Measurements from ENCODE around the gene ZNF438. TPM values are rescaled to one million over a fixed set of nuclear protein-coding genes. Genes with fewer than 3 reads are reported as not detected.

The ZNF438 gene
- total and polyA plus RNA-seq, 10 of the 15 experiments (the other 5 are each of a cell fraction or from before 2014, with no cell fraction given) = 0.93 to 5.2 (median 1.9) TPM

- Histone ChIP-seq H3K79me2 (ENCODE audit: control insufficient read depth, insufficient read depth, low read length) (no peaks in the 10 kb centered on the region), H3K4me3 (no peak overlapping the region), H3K27me3 (replicated peaks in 1 of 2; ENCODE audit: control insufficient read depth in 2 of 2, insufficient read depth in 2 of 2, low read length in 1 of 2) (no peaks in the 10 kb centered on the region), H2AFZ (ENCODE audit: control insufficient read depth, low read depth, low read length) (no peak overlapping the region), H3K4me1 (ENCODE audit: control insufficient read depth, insufficient read depth, low read length) (peaks cover 5% of the 10 kb centered on the region), H3K27ac (ENCODE audit: control insufficient read depth, insufficient read depth) (no peak overlapping the region), H3K9ac (ENCODE audit: control insufficient read depth, insufficient read depth, low read length) (no peak overlapping the region), H3K4me2 (ENCODE audit: control insufficient read depth, insufficient read depth) (no peak overlapping the region), H3K9me3 (replicated peaks; ENCODE audit: control insufficient read depth, insufficient read depth, low read length) (no peaks in the 10 kb centered on the region), H3K36me3 (ENCODE audit: control insufficient read depth in 2 of 2, insufficient read depth in 2 of 2, low read length in 1 of 2) (no peaks in the 10 kb centered on the region), H4K20me1 (ENCODE audit: control insufficient read depth, insufficient read depth) (no peaks in the 10 kb centered on the region)
- BruUV-seq (replicated peaks) = no TSS peak
- ChIA-PET POLR2A (interaction anchor here (3.2 kb wide), 1 partner anchor 22 kb away, joined by 20 read pairs; the partner anchor contains the start of gene ZNF438), RAD21 (ENCODE audit: unreplicated experiment) (interaction anchor here (0.7 to 3.2 kb wide), 2 partner anchors 21 to 76 kb away, joined by 5 to 20 read pairs; partner anchors contain the start of gene ZNF438), CTCF (interaction anchor here (0.6 to 1.1 kb wide), 2 partner anchors 12 to 74 kb away, joined by 3 read pairs; no protein-coding TSS in a partner anchor), SMC1A (ENCODE audit: uncharacterized antibody, unreplicated experiment) (interaction anchor here (0.6 to 4.5 kb wide), 6 partner anchors 13 to 801 kb away, joined by 3 to 38 read pairs (median 4); partner anchors contain the start of gene ZNF438)
- no peak for TF ChIP-seq ASH2L (IDR thresholded peaks at IDR 0.05; ENCODE audit: borderline replicate concordance, low read depth)
- no peak for TF ChIP-seq MYB (IDR thresholded peaks at IDR 0.05; ENCODE audit: borderline replicate concordance, low read depth, low read length)
- no peak for TF ChIP-seq ATF3 (IDR thresholded peaks at IDR 0.05; ENCODE audit: borderline replicate concordance, extremely low read depth, low read depth, low read length)
- no peak for TF ChIP-seq IRF3 (IDR thresholded peaks at IDR 0.05)
- DNase-seq (ENCODE audit: low read depth, low spot score) (no peak), FAIRE-seq (no peak), ATAC-seq (no peak)
- WGBS (ENCODE audit: insufficient coverage, insufficient replicate concordance, low lambda C conversion rate, missing lambda C conversion rate) = 45% methylated on average over 2 of the region's 2 CpGs
- in situ Hi-C loops (cut with MboI) = no loop called here
- intact Hi-C loops (cut with micrococcal nuclease; ENCODE audit: unreplicated experiment) = no loop called here
These were observed 21.6 kb downstream of the ZNF438 start for GRCh38 chr10:31010062-31010461.

GRCh38 chr10:31005895-31006294 is 25.8 kb downstream of the ZNF438 start:
- no peak for FAIRE-seq
- Histone ChIP-seq H3K9me3 (replicated peaks; ENCODE audit: control insufficient read depth, insufficient read depth, low read length) (no peaks in the 10 kb centered on the region), H3K27ac (ENCODE audit: control insufficient read depth, insufficient read depth) (no peak overlapping the region), H2AFZ (ENCODE audit: control insufficient read depth, low read depth, low read length) (no peak overlapping the region), H3K4me1 (ENCODE audit: control insufficient read depth, insufficient read depth, low read length) (peaks cover 5% of the 10 kb centered on the region), H4K20me1 (ENCODE audit: control insufficient read depth, insufficient read depth) (no peaks in the 10 kb centered on the region), H3K4me3 (no peak overlapping the region), H3K9ac (ENCODE audit: control insufficient read depth, insufficient read depth, low read length) (no peak overlapping the region), H3K79me2 (ENCODE audit: control insufficient read depth, insufficient read depth, low read length) (no peaks in the 10 kb centered on the region), H3K4me2 (ENCODE audit: control insufficient read depth, insufficient read depth) (no peak overlapping the region), H3K36me3 (ENCODE audit: control insufficient read depth in 2 of 2, insufficient read depth in 2 of 2, low read length in 1 of 2) (no peaks in the 10 kb centered on the region), H3K27me3 (replicated peaks in 1 of 2; ENCODE audit: control insufficient read depth in 2 of 2, insufficient read depth in 2 of 2, low read length in 1 of 2) (no peaks in the 10 kb centered on the region)
- ChIA-PET RAD21 (ENCODE audit: unreplicated experiment) (interaction anchor here (0.9 kb wide), 1 partner anchor 26 kb away, joined by 3 read pairs; the partner anchor contains the start of gene ZNF438), SMC1A (ENCODE audit: uncharacterized antibody, unreplicated experiment) (interaction anchor here (1.0 kb wide), 1 partner anchor 31 kb away, joined by 3 read pairs; no protein-coding TSS in a partner anchor), POLR2A (no interaction called here), CTCF (interaction anchor here (1.4 kb wide), 1 partner anchor 22 kb away, joined by 3 read pairs; no protein-coding TSS in a partner anchor)
- in situ Hi-C loops (cut with MboI) = no loop called here
- intact Hi-C loops (cut with micrococcal nuclease; ENCODE audit: unreplicated experiment) = loop anchor here (2.0 to 10.0 kb wide), 2 partner anchors 47 to 271 kb away; no protein-coding TSS in a partner anchor
- no peak for ATAC-seq
- no TSS peak for BruUV-seq (replicated peaks)
- WGBS (ENCODE audit: insufficient coverage, insufficient replicate concordance, low lambda C conversion rate, missing lambda C conversion rate) = 100% methylated on average over 1 of the region's 1 CpG
- no peak for DNase-seq (ENCODE audit: low read depth, low spot score)
- TF ChIP-seq ZSCAN29 (IDR thresholded peaks at IDR 0.05) (no peak), NR2C2 (IDR thresholded peaks at IDR 0.05; ENCODE audit: borderline replicate concordance, control insufficient read depth, insufficient read length, low read depth) (no peak), GABPA (IDR thresholded peaks at IDR 0.05; ENCODE audit: low read depth) (no peak), TCF7 (IDR thresholded peaks at IDR 0.05; ENCODE audit: borderline replicate concordance) (no peak), KLF5 (IDR thresholded peaks at IDR 0.05; ENCODE audit: partially characterized antibody) (no peak), BMI1 (IDR thresholded peaks at IDR 0.05; ENCODE audit: borderline replicate concordance) (no peak), ZBTB40 (IDR thresholded peaks at IDR 0.05; ENCODE audit: borderline replicate concordance) (no peak)
